ENCODE measurements around the gene LYPD8.

The LYPD8 gene

DNA sequence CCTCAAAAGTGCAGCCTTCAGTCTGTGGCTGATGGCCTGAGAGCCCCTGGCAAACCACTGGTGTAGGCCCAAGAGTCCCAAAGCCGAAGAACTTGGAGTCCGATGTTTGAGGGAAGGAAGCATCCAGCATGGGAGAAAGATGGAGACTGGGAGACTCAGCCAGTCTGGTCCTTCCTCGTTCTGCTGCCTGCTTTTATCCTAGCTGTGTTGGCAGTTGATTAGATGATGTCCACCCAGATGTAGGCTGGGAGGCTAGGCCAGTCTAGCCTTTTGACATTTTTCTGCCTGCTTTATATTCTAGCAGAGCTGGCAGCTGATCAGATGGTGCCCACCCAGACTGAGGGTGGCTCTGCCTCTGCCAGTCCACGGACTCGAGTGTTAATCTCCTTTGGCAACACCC lies 1.1 kb upstream of the LYPD8 start:
- DNase-seq = no peak

DNA sequence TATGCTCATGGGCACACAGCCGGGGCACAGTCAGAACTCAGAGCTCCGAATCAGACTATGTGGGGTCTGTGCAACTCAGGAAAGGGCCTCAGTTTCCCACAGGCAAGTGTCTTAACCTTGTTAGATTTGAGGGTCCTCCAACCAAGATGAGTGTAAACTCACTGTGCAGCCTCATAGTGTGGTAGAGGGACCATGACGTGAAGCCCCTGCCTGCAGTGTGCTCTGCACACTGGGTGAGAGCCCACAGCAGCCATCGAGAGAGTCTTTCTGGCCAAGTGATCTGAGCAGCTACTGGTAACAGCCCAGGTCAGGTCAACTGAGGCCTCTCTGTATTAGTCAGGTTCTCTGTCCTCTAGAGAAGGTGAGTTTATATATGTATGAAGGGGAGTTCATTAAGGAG lies 592 bp upstream of the LYPD8 start:
- DNase-seq = no peak

DNA sequence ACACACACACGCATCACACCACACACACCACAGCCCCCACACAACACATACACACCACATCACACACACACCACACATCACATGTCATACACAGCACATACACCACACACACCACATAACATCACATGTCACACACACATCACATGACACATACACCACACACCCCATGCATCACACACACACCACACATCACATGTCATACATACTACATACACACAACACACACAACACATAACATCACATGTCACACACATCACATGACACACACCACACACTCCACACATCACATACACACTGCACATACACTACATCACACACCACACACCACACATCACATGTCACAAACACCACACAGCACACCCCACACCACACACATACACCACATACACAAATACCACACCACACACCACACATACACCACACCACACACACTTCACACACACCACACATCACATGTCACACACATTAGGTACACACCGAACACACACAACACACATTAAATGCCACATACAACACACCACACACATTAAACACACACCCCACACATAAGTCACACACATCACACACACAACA lies 1.8 kb downstream of the LYPD8 start:
- no peak for DNase-seq

DNA sequence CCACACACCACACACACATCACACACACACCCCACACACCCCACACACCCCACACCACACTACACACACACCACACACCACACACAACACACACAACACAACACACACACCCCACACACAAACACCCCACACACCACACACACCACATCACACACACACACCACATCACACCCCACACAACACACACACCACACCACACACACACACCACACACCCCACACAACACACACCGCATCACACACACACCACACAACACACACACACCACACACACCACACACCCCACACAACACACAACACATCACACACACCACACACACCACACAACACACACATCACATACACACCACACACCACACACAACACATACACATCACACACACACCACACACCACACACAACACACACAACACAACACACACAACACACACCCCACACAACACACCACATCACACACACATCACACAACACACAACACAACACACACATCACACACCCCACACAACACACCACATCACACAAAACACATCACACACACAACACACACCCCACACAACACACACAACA lies 2.4 kb downstream of the LYPD8 start:
- DNase-seq = no peak

DNA sequence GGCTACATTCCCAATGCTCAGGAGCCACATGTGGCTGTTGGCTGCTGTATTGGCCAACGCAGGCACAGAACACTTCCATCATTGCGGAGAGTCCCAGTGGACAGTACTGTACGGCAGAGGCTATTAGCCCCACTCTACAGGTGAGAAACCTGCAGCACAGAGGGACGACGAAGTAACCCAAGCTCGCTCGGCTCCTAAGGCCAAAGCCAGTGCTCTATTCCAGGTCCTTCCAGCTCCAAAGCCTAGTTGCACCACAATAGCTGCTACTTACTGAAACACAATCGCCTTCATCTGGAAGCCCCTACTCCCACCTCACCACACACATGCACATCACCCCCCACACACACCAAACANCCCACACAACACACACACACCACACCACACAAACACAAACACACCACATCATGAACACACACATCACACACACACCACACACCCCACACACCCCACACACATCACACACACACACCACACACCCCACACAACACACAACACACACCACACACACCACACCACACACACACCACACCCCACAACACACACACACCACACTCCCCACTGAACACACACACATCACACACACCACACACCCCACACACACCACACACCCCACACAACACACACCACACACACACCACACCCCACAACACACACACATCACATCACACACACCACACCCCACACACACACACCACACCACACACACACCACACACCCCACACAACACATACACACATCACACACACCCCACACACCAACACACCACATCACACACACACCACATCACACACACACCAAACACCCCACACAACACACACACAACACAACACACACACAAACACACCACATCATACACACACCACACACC lies 3.2 kb downstream of the LYPD8 start:
- no peak for DNase-seq

DNA sequence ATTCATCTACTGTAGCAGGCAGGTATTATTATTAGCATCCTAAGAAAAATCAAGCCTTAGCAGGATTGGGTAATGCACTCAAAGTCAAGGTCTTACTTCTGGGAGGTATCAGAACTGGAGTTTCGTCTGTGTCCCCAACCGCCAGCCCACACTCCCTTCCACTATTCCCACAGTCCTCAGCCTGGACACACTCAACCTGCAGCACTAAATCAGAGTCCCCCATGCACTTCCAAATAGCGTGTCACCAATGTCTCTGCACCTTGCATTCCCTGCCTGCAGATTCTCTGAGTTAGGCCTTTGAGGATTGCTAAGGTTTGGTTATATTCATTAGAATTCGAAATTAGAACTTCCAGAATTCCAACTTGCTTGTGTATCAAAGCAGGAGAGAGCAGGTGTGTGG lies 3.9 kb downstream of the LYPD8 start:
- no peak for DNase-seq

DNA sequence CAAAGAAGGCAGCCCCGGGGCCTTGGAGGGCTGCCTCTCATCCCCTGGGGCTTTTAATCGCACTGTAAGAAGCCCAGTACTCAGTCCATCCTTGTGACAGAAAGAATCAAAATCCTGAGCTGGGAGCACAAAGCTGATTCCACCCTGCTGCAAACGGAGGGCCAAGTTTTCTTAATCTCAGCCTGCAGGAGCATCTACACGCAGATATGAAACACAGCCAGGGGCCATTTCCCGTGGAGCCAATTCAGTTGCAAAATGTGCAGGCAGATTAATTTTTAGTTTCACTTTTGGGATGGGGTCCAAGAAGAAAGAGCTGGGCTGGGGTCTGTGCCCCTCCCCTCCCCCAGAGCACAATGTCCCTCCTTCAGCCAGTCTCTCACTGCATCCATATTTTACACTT lies 4.4 kb downstream of the LYPD8 start:
- DNase-seq = no peak

DNA sequence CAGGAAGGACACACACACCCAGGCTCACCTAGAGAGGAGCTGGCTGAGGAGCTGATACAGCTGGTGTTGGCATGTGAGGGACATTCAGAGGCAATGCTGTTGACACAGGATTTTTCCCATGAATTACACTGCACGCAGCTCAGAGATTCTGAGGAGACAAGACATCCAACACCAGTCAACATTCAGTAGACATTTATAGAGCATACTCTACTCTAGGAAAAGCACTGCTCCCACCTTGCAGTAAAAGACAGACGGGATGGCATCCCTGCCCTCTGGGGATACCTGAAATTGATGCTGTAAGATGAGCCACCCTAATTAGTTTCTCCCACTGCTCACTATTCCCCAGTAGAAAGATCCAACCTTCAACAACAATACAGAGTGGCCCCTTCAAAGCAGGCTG lies 5.1 kb downstream of the LYPD8 start:
- DNase-seq = no peak

GRCh38 chr1:248748211-248748610 lies 7.3 kb downstream of the LYPD8 start:
- no peak for DNase-seq

GRCh38 chr1:248740876-248741275 lies 14.7 kb downstream of the LYPD8 start:
- DNase-seq = no peak

DNA sequence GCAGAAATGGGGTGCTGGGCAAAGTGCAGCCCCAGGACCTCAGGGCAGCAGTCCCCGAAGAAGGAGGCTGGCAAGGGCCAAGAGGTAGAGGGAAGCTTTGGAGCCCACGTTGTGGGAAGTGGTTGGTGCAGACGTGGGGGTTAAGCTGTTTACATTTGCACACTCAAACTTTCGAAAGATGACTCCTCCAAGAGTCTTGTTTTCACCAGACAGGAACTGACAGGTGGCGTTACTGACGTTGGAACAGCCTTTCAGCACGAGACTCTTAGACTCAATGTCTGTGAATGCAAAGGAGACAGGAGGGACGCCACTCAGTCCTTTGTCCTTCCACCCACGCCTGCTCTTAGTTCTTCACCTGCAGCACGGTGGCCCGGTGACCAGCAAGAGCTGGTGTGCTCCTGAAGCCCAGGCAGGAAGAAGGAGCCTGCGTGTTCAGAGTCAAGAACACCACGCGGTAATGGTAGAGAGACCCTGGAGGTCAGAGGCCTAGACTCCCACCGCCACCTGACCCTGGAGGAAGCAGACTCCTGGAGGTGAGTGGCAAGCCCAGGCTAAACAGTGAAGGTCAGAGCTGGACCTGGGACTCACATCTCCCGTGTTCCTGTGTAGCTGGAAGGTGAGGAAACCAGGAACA lies 15.9 kb downstream of the LYPD8 start:
- no peak for DNase-seq

GRCh38 chr1:248737457-248737856 lies 18.1 kb downstream of the LYPD8 start:
- no peak for DNase-seq

DNA sequence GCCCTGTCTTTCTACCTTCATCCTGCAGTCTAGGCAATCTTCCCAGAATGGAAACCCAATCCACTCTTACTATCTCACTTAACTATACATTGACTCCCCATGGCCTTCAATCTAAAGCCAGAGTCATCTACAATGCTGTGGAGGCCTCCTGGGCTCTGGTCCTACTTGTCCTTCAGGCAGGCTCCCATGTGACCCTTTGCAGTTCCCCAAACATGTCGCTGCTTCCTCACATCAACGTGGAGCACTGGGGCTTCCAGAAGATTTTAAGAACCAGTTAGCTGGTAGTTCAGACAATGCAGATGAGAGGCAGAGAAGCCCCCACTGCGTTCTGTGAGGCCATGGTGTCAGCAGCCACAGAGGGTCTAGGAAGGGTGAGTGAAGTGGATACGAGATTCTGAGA lies 18.6 kb downstream of the LYPD8 start:
- no peak for DNase-seq

DNA sequence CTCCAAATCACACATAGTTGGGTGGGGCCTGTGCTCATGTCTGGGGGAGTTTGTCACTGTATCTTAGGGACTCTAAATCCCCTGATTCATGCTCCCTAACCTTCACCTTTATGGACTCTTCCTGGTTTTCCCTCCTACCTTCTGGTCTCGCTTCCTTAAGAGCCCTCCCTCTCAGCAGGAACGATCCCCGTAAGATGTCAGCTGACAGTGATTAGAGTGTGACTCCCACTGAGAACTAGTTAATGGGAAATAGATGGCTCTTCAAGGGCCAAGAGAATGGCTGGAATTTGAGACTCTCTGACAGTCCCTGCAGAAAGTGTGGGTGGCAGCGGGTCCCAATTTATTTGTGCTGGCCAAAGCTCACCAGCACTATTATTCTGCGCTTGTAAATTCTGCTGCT lies 22.0 kb downstream of the LYPD8 start:
- DNase-seq = no peak

GRCh38 chr1:248730507-248731335 lies 24.8 kb downstream of the LYPD8 start:
- DNase-seq = peak; percentile 31

- DNase-seq = no peak
Observed at GRCh38 chr1:248714248-248714647, 41.3 kb downstream of the LYPD8 start.

DNA sequence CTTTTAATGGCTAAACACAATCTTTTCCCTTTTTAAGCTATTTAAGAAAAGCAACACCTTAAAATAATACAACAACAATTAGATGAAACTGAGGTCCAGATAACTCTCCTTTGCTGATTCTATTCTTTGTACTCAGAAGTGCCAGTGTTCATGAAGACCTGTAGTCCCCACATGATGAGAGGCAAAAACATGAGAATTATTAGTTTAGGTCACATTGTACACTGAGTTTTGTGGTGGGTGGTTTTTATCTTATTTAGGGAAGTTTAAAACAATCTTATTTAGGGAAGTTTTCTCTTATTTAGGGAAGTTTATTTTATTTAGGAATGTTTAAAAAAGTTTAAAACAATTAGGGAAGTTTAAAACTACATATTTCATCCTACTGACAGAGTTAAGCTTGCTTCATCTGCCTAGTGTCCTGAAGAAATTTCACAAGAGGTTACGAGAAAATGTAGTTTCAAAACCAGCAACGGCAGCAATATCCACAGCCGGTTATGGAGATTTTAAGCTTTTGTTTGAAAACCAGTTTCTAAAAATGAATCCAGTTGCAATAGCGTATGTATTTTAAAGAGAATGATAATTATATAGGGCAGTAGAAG lies 45.2 kb downstream of the LYPD8 start:
- DNase-seq = no peak

DNA sequence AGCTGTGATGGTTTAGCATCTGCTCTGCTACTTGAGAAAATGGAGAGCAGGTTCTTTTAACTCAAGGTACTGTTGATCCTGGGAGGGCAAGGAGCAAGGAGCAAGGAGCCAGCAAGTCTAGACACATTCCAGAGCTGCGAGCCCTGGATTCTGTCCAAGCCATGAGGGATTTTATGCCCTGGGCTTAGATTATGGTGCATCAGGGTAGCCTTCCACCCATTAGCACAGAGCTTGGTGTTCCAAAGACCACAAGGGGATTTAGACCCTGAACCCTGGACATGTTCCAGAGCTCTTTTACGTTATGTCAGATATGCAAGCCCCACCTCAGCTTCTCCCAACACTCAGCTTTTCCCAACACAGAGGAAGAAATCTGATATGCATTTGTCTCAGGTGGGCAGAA lies 51.0 kb downstream of the LYPD8 start:
- no peak for DNase-seq

GRCh38 chr1:248703674-248704073 lies 51.9 kb downstream of the LYPD8 start:
- no peak for DNase-seq

DNA sequence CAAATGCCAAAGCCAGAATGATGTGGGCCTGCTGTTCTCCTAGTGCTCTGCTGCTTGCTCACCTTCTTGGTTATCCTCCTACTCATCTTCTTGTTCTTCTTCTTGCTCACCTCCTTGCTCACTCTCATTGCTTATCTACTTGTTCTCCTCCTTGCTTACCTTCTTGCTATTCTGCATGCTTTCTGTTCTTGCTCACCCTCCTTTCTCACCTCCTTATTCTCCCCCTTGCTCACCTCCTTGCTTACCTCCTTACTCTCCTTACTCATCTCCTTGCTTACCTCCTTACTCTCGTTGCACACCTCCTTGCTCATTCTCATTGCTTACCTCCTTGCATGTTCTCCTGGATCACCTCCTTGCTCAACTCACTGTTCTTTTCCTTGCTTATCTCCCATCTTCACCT lies 52.8 kb downstream of the LYPD8 start, which contains the start of gene OR14I1:
TSS of gene OR14I1 (minus strand) at position 53 of the 400 bp plus-strand sequence.
- DNase-seq = no peak

GRCh38 chr1:248699099-248699498 lies 56.5 kb downstream of the LYPD8 start:
- no peak for DNase-seq

DNA sequence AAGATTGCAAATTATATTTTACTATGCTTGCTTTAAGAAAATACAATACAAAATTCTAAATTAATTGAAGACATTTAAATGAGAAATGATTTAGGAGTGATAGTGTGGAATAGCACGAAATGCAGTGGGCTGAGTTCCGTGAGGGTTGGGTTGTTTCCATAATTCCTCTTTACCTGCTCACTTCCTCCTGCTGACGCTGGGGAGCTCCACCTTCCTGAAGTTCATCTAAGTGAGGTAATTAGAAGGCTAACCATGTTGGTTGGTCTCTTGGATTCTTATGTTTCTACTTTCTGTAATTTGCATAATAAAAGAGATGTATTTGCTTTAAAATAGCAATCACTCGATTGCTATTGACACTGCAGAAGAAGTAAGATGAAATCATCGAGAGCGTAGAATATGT lies 57.7 kb downstream of the LYPD8 start:
- DNase-seq = no peak

DNA sequence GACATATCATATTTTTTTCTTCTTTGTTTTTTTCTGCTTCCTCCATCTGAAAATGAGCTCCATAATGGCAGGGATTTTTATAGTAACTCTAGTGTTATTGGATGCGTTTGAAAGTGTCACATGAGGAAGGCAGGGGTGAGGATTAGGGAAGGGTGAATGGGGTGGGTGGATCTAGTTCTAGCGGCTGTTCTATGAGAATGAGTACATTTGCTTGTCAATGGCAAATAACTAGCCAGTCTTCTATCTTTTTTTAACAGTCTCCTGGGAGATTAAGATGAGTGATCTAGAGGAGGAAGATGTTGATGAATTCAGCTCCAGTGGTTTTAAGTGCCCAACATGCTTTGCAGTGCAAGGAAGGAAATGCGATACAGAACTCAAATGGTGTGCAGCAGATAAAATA lies 58.8 kb downstream of the LYPD8 start:
- DNase-seq = no peak

Measured in NCI-H2171 (cell line).